ENCODE results near the gene USP40. TPM values are rescaled to one million over a fixed set of nuclear protein-coding genes. Genes with fewer than 3 reads are reported as not detected.
"Not testable (repeated sequence)": the region's sequence is repeated elsewhere in the genome, so short reads cannot be mapped to it uniquely, and the experiment has no call there.

Gene USP40
- 10 to 100 TPM; 13.4 to 79.9 (median 27.8) TPM for total RNA-seq

- peak within 1 kb of the TSS; percentile 91 to 95 for H3K27ac ChIP-seq
- 0 to 3% (median 0%) methylated on average over 1 to 18 of the region's 51 CpGs; no CpG with 5 or more reads in 3 of the 10 experiments for WGBS, 10 experiments
- H3K4me3 ChIP-seq: peak within 1 kb of the TSS; percentile 56 to 94 (median 85)
- H3K4me1 ChIP-seq (replicated peaks in 1 of 2): peaks cover 0 to 5% of the 10 kb centered on the region in 2 donors
- in situ Hi-C loops (cut with MboI; ENCODE audit: low pct_unique_long_range_greater_than_20kb in 2 of 9, low sequenced_read_pairs in 9 of 9, unreplicated experiment in 9 of 9): no loop called here
- peak; percentile 93 to 99 (median 98) for ATAC-seq (replicated peaks in 6 of 8)
These were observed at the start of gene USP40 for GRCh38 chr2:233566141-233566956. USP40 (minus strand) TSS chr2:233566782; CDS start chr2:233565554, 1,228 bp downstream.

- no peak overlapping the region for H3K4me3 ChIP-seq
- ATAC-seq (replicated peaks in 6 of 8): no peak
- H3K4me1 ChIP-seq (replicated peaks in 1 of 2): no peaks in the 10 kb centered on the region
- WGBS, 10 experiments: 27 to 94% (median 52%) methylated on average over 2 to 4 of the region's 4 CpGs
- H3K27ac ChIP-seq: no peak overlapping the region
- in situ Hi-C loops (cut with MboI; ENCODE audit: low pct_unique_long_range_greater_than_20kb in 2 of 9, low sequenced_read_pairs in 9 of 9, unreplicated experiment in 9 of 9): no loop called here
These were observed 44.7 kb upstream of the USP40 start for GRCh38 chr2:233611284-233611683.

GRCh38 chr2:233605680-233606079 is 39.1 kb upstream of the USP40 start:
- Histone ChIP-seq H3K4me1 (replicated peaks in 1 of 2) (no peaks in the 10 kb centered on the region), H3K4me3 (no peak overlapping the region), H3K27ac (no peak overlapping the region)
- WGBS, 10 experiments: 14 to 100% (median 70%) methylated on average over 1 of the region's 1 CpG; no CpG with 5 or more reads in 5 of the 10 experiments
- in situ Hi-C loops (cut with MboI; ENCODE audit: low pct_unique_long_range_greater_than_20kb in 2 of 9, low sequenced_read_pairs in 9 of 9, unreplicated experiment in 9 of 9): no loop called here
- ATAC-seq (replicated peaks in 6 of 8): peak in 2 of 8 experiments; percentile 61 to 86

- Histone ChIP-seq H3K27ac (no peak overlapping the region), H3K4me3 (no peak overlapping the region), H3K4me1 (replicated peaks in 1 of 2) (no peaks in the 10 kb centered on the region)
- 10 to 94% (median 61%) methylated on average over 1 to 3 of the region's 3 CpGs; no CpG with 5 or more reads in 1 of the 10 experiments for WGBS, 10 experiments
- ATAC-seq (replicated peaks in 6 of 8): no peak
- in situ Hi-C loops (cut with MboI; ENCODE audit: low pct_unique_long_range_greater_than_20kb in 2 of 9, low sequenced_read_pairs in 9 of 9, unreplicated experiment in 9 of 9): no loop called here
These were observed 38.2 kb upstream of the USP40 start for GRCh38 chr2:233604826-233605225.

GRCh38 chr2:233603520-233603919 is 36.9 kb upstream of the USP40 start:
- Histone ChIP-seq H3K4me1 (replicated peaks in 1 of 2) (no peaks in the 10 kb centered on the region), H3K27ac (no peak overlapping the region), H3K4me3 (no peak overlapping the region)
- 33 to 100% (median 75%) methylated on average over 1 to 4 of the region's 4 CpGs; no CpG with 5 or more reads in 3 of the 10 experiments for WGBS, 10 experiments
- in situ Hi-C loops (cut with MboI; ENCODE audit: low pct_unique_long_range_greater_than_20kb in 2 of 9, low sequenced_read_pairs in 9 of 9, unreplicated experiment in 9 of 9): no loop called here
- ATAC-seq (replicated peaks in 6 of 8): no peak

- H3K4me3 ChIP-seq: no peak overlapping the region
- WGBS, 10 experiments: 0 to 88% (median 55%) methylated on average over 1 of the region's 1 CpG; no CpG with 5 or more reads in 7 of the 10 experiments
- in situ Hi-C loops (cut with MboI; ENCODE audit: low pct_unique_long_range_greater_than_20kb in 2 of 9, low sequenced_read_pairs in 9 of 9, unreplicated experiment in 9 of 9): no loop called here
- no peak for ATAC-seq (replicated peaks in 6 of 8)
- H3K27ac ChIP-seq: no peak overlapping the region
- no peaks in the 10 kb centered on the region for H3K4me1 ChIP-seq (replicated peaks in 1 of 2)
These were observed 35.5 kb upstream of the USP40 start for GRCh38 chr2:233602076-233602475.

GRCh38 chr2:233600386-233600785 is 33.8 kb upstream of the USP40 start:
- Histone ChIP-seq H3K4me1 (replicated peaks in 1 of 2) (no peaks in the 10 kb centered on the region), H3K27ac (no peak overlapping the region), H3K4me3 (no peak overlapping the region)
- 9 to 100% (median 60%) methylated on average over 1 to 2 of the region's 2 CpGs; no CpG with 5 or more reads in 3 of the 10 experiments for WGBS, 10 experiments
- peak in 1 of 8 experiments; percentile 42 for ATAC-seq (replicated peaks in 6 of 8)
- in situ Hi-C loops (cut with MboI; ENCODE audit: low pct_unique_long_range_greater_than_20kb in 2 of 9, low sequenced_read_pairs in 9 of 9, unreplicated experiment in 9 of 9): no loop called here

GRCh38 chr2:233598952-233599351 is 32.4 kb upstream of the USP40 start:
- 51 to 100% (median 90%) methylated on average over 1 to 3 of the region's 3 CpGs; no CpG with 5 or more reads in 3 of the 10 experiments for WGBS, 10 experiments
- H3K4me1 ChIP-seq (replicated peaks in 1 of 2): no peaks in the 10 kb centered on the region
- ATAC-seq (replicated peaks in 6 of 8): no peak
- H3K4me3 ChIP-seq: no peak overlapping the region
- no peak overlapping the region for H3K27ac ChIP-seq
- in situ Hi-C loops (cut with MboI; ENCODE audit: low pct_unique_long_range_greater_than_20kb in 2 of 9, low sequenced_read_pairs in 9 of 9, unreplicated experiment in 9 of 9): no loop called here

GRCh38 chr2:233597522-233597921 is 30.9 kb upstream of the USP40 start:
- ATAC-seq (replicated peaks in 6 of 8): no peak
- 0 to 86% (median 38%) methylated on average over 1 of the region's 1 CpG; no CpG with 5 or more reads in 5 of the 10 experiments for WGBS, 10 experiments
- Histone ChIP-seq H3K27ac (no peak overlapping the region), H3K4me3 (no peak overlapping the region), H3K4me1 (replicated peaks in 1 of 2) (no peaks in the 10 kb centered on the region)
- in situ Hi-C loops (cut with MboI; ENCODE audit: low pct_unique_long_range_greater_than_20kb in 2 of 9, low sequenced_read_pairs in 9 of 9, unreplicated experiment in 9 of 9): no loop called here

GRCh38 chr2:233593201-233593600 is 26.6 kb upstream of the USP40 start:
- in situ Hi-C loops (cut with MboI; ENCODE audit: low pct_unique_long_range_greater_than_20kb in 2 of 9, low sequenced_read_pairs in 9 of 9, unreplicated experiment in 9 of 9): no loop called here
- ATAC-seq (replicated peaks in 6 of 8): peak in 1 of 8 experiments; percentile 52
- Histone ChIP-seq H3K4me1 (replicated peaks in 1 of 2) (no peaks in the 10 kb centered on the region), H3K27ac (no peak overlapping the region), H3K4me3 (no peak overlapping the region)
- WGBS, 10 experiments: 65 to 100% (median 95%) methylated on average over 1 to 6 of the region's 8 CpGs; no CpG with 5 or more reads in 3 of the 10 experiments

GRCh38 chr2:233592706-233593105 is 26.1 kb upstream of the USP40 start:
- in situ Hi-C loops (cut with MboI; ENCODE audit: low pct_unique_long_range_greater_than_20kb in 2 of 9, low sequenced_read_pairs in 9 of 9, unreplicated experiment in 9 of 9); H3K27ac ChIP-seq; H3K4me3 ChIP-seq; H3K4me1 ChIP-seq (replicated peaks in 1 of 2): not testable (repeated sequence)
- WGBS, 10 experiments: no CpG with 5 or more reads among the region's 1 CpG
- ATAC-seq (replicated peaks in 6 of 8): peak in 4 of 8 experiments; percentile 50 to 99 (median 97)

- 60 to 100% (median 86%) methylated on average over 1 to 2 of the region's 2 CpGs; no CpG with 5 or more reads in 2 of the 10 experiments for WGBS, 10 experiments
- ATAC-seq (replicated peaks in 6 of 8): no peak
- in situ Hi-C loops (cut with MboI; ENCODE audit: low pct_unique_long_range_greater_than_20kb in 2 of 9, low sequenced_read_pairs in 9 of 9, unreplicated experiment in 9 of 9): no loop called here
- H3K4me3 ChIP-seq: no peak overlapping the region
- no peaks in the 10 kb centered on the region for H3K4me1 ChIP-seq (replicated peaks in 1 of 2)
- no peak overlapping the region for H3K27ac ChIP-seq
These were observed 21.8 kb upstream of the USP40 start for GRCh38 chr2:233588400-233588799.

GRCh38 chr2:233584210-233584609 is 17.6 kb upstream of the USP40 start:
- Histone ChIP-seq H3K4me3 (no peak overlapping the region), H3K4me1 (replicated peaks in 1 of 2) (peaks cover 0 to 4% of the 10 kb centered on the region in 2 donors), H3K27ac (no peak overlapping the region)
- peak in 3 of 8 experiments; percentile 39 to 57 (median 48) for ATAC-seq (replicated peaks in 6 of 8)
- 40 to 100% (median 85%) methylated on average over 1 of the region's 1 CpG; no CpG with 5 or more reads in 4 of the 10 experiments for WGBS, 10 experiments
- in situ Hi-C loops (cut with MboI; ENCODE audit: low pct_unique_long_range_greater_than_20kb in 2 of 9, low sequenced_read_pairs in 9 of 9, unreplicated experiment in 9 of 9): no loop called here
